Prostate gland (tissue), 2 donors: ENCODE data around the gene PHF20. TPM values are rescaled to one million over a fixed set of nuclear protein-coding genes. Genes with fewer than 3 reads are reported as not detected.
"Not testable (repeated sequence)": the region's sequence is repeated elsewhere in the genome, so short reads cannot be mapped to it uniquely, and the experiment has no call there.

Experiments used
- DNase-seq: peaks from one replicate; pipeline ENCODE4 v3.0.0-alpha.2; 2019; ENCODE audit warnings: low spot score
- H3K27ac ChIP-seq, 2 donors: fragments of 200-600 bp; sonication (generic); 2 replicates each; pipeline ENCODE4 v1.5.1; 2017 to 2019
- H3K27me3 ChIP-seq: fragments of 200-600 bp; sonication (generic); replicated peaks from 2 replicates; pipeline ENCODE4 v1.5.1; 2019; ENCODE audit not compliant: insufficient read depth
- H3K36me3 ChIP-seq, 2 donors: fragments of 200-600 bp; sonication (generic); 1 replicate in 1 of 2; 2 replicates in 1 of 2; pipeline versions ENCODE4 v1.5.1 to v1.8.1; 2017 to 2019
- H3K4me1 ChIP-seq: fragments of 200-600 bp; sonication (generic); replicated peaks from 2 replicates; pipeline ENCODE4 v1.5.1; 2019
- H3K4me3 ChIP-seq, 2 donors: fragments of 200-600 bp; sonication (generic); 2 replicates each; pipeline ENCODE4 v1.5.1; 2017 to 2019
- H3K9me3 ChIP-seq: fragments of 200-600 bp; sonication (generic); 2 replicates; pipeline ENCODE4 v1.5.1; 2017
- CTCF ChIP-seq, 4 experiments: fragments of 200-600 bp in 2 of 4; fragments of 450-650 bp in 2 of 4; sonication (generic) in 2 of 4; IDR thresholded peaks; 1 replicate in 3 of 4; 2 replicates in 1 of 4; pipeline ENCODE4 v1.5.1; 2016 to 2019; ENCODE audit warnings: antibody characterized with exemption in 4 of 4, mild to moderate bottlenecking in 2 of 4, moderate library complexity in 2 of 4
- POLR2A ChIP-seq: fragments of 450-650 bp; IDR thresholded peaks from one replicate; pipeline ENCODE4 v1.6.1; 2016; ENCODE audit warnings: antibody characterized with exemption, mild to moderate bottlenecking
- POLR2AphosphoS5 ChIP-seq: sonication (generic); formaldehyde crosslinking; IDR thresholded peaks from one replicate; pipeline ENCODE4 v1.6.1; 2017; ENCODE audit warnings: antibody characterized with exemption
- WGBS: methylation state at CpG from one replicate; pipeline ENCODE4 v1.1.5; 2018; 5-methylcytosine and 5-hydroxymethylcytosine counted together
- intact Hi-C: fragments of 100-400 bp; cut with DNase I; formaldehyde crosslinking; loops from one replicate; pipeline ENCODE4 v1.14.2; 2022
- total RNA-seq, 2 donors: library from RNA; depleted of rRNA; stranded (reverse); fragments of >200 nt; gene quantifications; one replicate each; pipeline ENCODE4 v1.1.0, GENCODE V29; 2016

Gene PHF20
- total RNA-seq, 2 donors from 2014 or later = 34.7 to 61.1 TPM

- no peaks in the 10 kb centered on the region for H3K4me1 ChIP-seq
- 91% methylated on average over 8 of the region's 8 CpGs for WGBS
- H3K4me3 ChIP-seq = no peak overlapping the region
- TF ChIP-seq POLR2A (no peak), POLR2AphosphoS5 (no peak), CTCF (IDR thresholded peaks at IDR 0.05) (no peak)
- DNase-seq = no peak
- no peaks in the 10 kb centered on the region for H3K9me3 ChIP-seq
- H3K27ac ChIP-seq = no peak overlapping the region
- H3K36me3 ChIP-seq = no peaks in the 10 kb centered on the region
- H3K27me3 ChIP-seq = no peaks in the 10 kb centered on the region
- intact Hi-C loops = loop anchor here (5.0 to 10.0 kb wide), 2 partner anchors 285 to 423 kb away; no protein-coding TSS in a partner anchor
Measured at GRCh38 chr20:35887393-35888064, 115.7 kb downstream of the PHF20 start.

GRCh38 chr20:35888657-35889056 is 116.8 kb downstream of the PHF20 start:
- H3K36me3 ChIP-seq = no peaks in the 10 kb centered on the region
- no peaks in the 10 kb centered on the region for H3K4me1 ChIP-seq
- TF ChIP-seq CTCF (IDR thresholded peaks at IDR 0.05) (no peak), POLR2AphosphoS5 (no peak), POLR2A (no peak)
- no peaks in the 10 kb centered on the region for H3K9me3 ChIP-seq
- 94% methylated on average over 1 of the region's 1 CpG for WGBS
- H3K27me3 ChIP-seq = no peaks in the 10 kb centered on the region
- DNase-seq = no peak
- intact Hi-C loops = loop anchor here (5.0 to 10.0 kb wide), 2 partner anchors 286 to 424 kb away; no protein-coding TSS in a partner anchor
- H3K27ac ChIP-seq = no peak overlapping the region
- no peak overlapping the region for H3K4me3 ChIP-seq

GRCh38 chr20:35891375-35891774 is 119.6 kb downstream of the PHF20 start:
- Histone ChIP-seq H3K27me3 (no peaks in the 10 kb centered on the region), H3K36me3 (no peaks in the 10 kb centered on the region), H3K4me1 (no peaks in the 10 kb centered on the region), H3K4me3 (no peak overlapping the region), H3K9me3 (no peaks in the 10 kb centered on the region), H3K27ac (no peak overlapping the region)
- no peak for TF ChIP-seq CTCF (IDR thresholded peaks at IDR 0.05)
- TF ChIP-seq POLR2AphosphoS5 = no peak
- no peak for TF ChIP-seq POLR2A
- WGBS = 64% methylated on average over 2 of the region's 2 CpGs
- DNase-seq = no peak
- intact Hi-C loops = no loop called here

- TF ChIP-seq POLR2A = no peak
- no peak for TF ChIP-seq CTCF (IDR thresholded peaks at IDR 0.05)
- TF ChIP-seq POLR2AphosphoS5 = no peak
- WGBS = 59% methylated on average over 3 of the region's 3 CpGs
- DNase-seq = no peak
- no peaks in the 10 kb centered on the region for H3K27me3 ChIP-seq
- H3K4me1 ChIP-seq = no peaks in the 10 kb centered on the region
- intact Hi-C loops = no loop called here
- no peaks in the 10 kb centered on the region for H3K36me3 ChIP-seq
- no peak overlapping the region for H3K27ac ChIP-seq
- no peak overlapping the region for H3K4me3 ChIP-seq
- no peaks in the 10 kb centered on the region for H3K9me3 ChIP-seq
Measured at GRCh38 chr20:35892871-35893270, 121.1 kb downstream of the PHF20 start.

- Histone ChIP-seq H3K36me3 (no peaks in the 10 kb centered on the region), H3K27me3 (no peaks in the 10 kb centered on the region), H3K4me3 (no peak overlapping the region), H3K4me1 (no peaks in the 10 kb centered on the region), H3K27ac (no peak overlapping the region), H3K9me3 (no peaks in the 10 kb centered on the region)
- intact Hi-C loops = no loop called here
- DNase-seq = no peak
- WGBS = 92% methylated on average over 3 of the region's 3 CpGs
- TF ChIP-seq POLR2A = no peak
- no peak for TF ChIP-seq POLR2AphosphoS5
- TF ChIP-seq CTCF (IDR thresholded peaks at IDR 0.05) = no peak
Measured at GRCh38 chr20:35893942-35894341, 122.1 kb downstream of the PHF20 start.

GRCh38 chr20:35895516-35895915 is 123.7 kb downstream of the PHF20 start:
- H3K27me3 ChIP-seq, H3K9me3 ChIP-seq, DNase-seq, intact Hi-C loops, H3K4me3 ChIP-seq, H3K36me3 ChIP-seq, H3K27ac ChIP-seq, H3K4me1 ChIP-seq: not testable (repeated sequence)
- WGBS = 89% methylated on average over 7 of the region's 7 CpGs
